HepG2 (cell line): ENCODE measurements around the gene MYO1E. TPM values are rescaled to one million over a fixed set of nuclear protein-coding genes. Genes with fewer than 3 reads are reported as not detected.
A peak's percentile ranks its signal among the peaks of the same experiment; 100 is the strongest.

Source experiments
- ATAC-seq: fragments of 200-7000 bp; cut with Tn5 transposase; 3 replicates; pipeline ENCODE4 v1.9.1; 2020; ENCODE audit warnings: mild to moderate bottlenecking, moderate library complexity
- BruUV-seq: library from RNA; stranded (reverse); fragments of 400-500 nt; replicated peaks from 2 replicates; lab custom pipeline; 2021; lab: Mats Ljungman, UMichigan
- CTCF ChIA-PET: fragments of 300-600 bp; formaldehyde crosslinking; extraction: SDS; loops from one replicate; lab custom pipeline; 2021; ENCODE audit warnings: low total read pairs, inconsistent platforms, low intra/inter-chr PET ratio; lab: Yijun Ruan, JAX
- POLR2A ChIA-PET: fragments of 350-600 bp; sonication (Branson Sonifier 250); formaldehyde crosslinking; loops from one replicate; lab custom pipeline; 2020; ENCODE audit warnings: antibody characterized with exemption, inconsistent platforms; lab: Yijun Ruan, JAX
- DNase-seq: peaks from one replicate; pipeline ENCODE4 v3.0.0-alpha.2; 2015; ENCODE audit warnings: low spot score
- FAIRE-seq: peaks from 3 replicates; lab custom pipeline; 2011; peaks lifted over from hg19 to GRCh38; lab: Jason Lieb, UNC
- H2AFZ ChIP-seq: one replicate; pipeline ENCODE4 v1.6.1; 2011; ENCODE audit warnings: low read length, inconsistent platforms
- H3K27ac ChIP-seq: fragments of 300-600 bp; 3 replicates; pipeline ENCODE4 v1.8.0; 2011; ENCODE audit warnings: mixed run types, mild to moderate bottlenecking, mixed read lengths, low read length, inconsistent platforms; ENCODE audit not compliant: insufficient read depth; ENCODE audit errors: extremely low read length
- H3K27me3 ChIP-seq, 2 experiments: fragments of 200-600 bp in 1 of 2; 2 replicates in 1 of 2; 3 replicates in 1 of 2; pipeline versions ENCODE4 v1.6.0 to v1.8.0; 2011; ENCODE audit warnings: low read length in 2 of 2, mild to moderate bottlenecking in 2 of 2, moderate library complexity in 2 of 2, inconsistent platforms in 1 of 2; ENCODE audit not compliant: insufficient read depth in 2 of 2, control insufficient read depth in 1 of 2
- H3K36me3 ChIP-seq, 2 experiments: fragments of 200-600 bp in 1 of 2; replicated peaks in 1 of 2; 2 replicates in 1 of 2; 3 replicates in 1 of 2; pipeline versions ENCODE4 v1.5.1 to v1.8.0; 2011; ENCODE audit warnings: low read length in 2 of 2, inconsistent platforms in 1 of 2; ENCODE audit not compliant: insufficient read depth in 2 of 2, control insufficient read depth in 1 of 2
- H3K4me1 ChIP-seq: 2 replicates; pipeline ENCODE4 v1.5.1; 2012; ENCODE audit warnings: low read length, inconsistent platforms; ENCODE audit not compliant: insufficient read depth
- H3K4me2 ChIP-seq: 2 replicates; pipeline ENCODE4 v1.6.0; 2011; ENCODE audit warnings: low read depth, low read length, inconsistent platforms
- H3K4me3 ChIP-seq, 3 experiments: fragments of 200-600 bp in 1 of 3; sonication (generic), shearing (Covaris generic) in 1 of 3; replicated peaks in 1 of 3; 2 replicates each; pipeline ENCODE4 v1.5.1; 2011 to 2016; ENCODE audit warnings: low read length in 3 of 3, inconsistent platforms in 2 of 3, low read depth in 2 of 3, mild to moderate bottlenecking in 2 of 3, control low read depth in 1 of 3, mixed read lengths in 1 of 3; ENCODE audit not compliant: insufficient read depth in 1 of 3
- H3K79me2 ChIP-seq: one replicate; pipeline ENCODE4 v1.6.1; 2011; ENCODE audit warnings: low read length, inconsistent platforms; ENCODE audit not compliant: insufficient read depth
- H3K9ac ChIP-seq: 2 replicates; pipeline ENCODE4 v1.6.0; 2011; ENCODE audit warnings: mild to moderate bottlenecking, low read depth, low read length, inconsistent platforms; ENCODE audit not compliant: insufficient read depth
- H3K9me3 ChIP-seq: 2 replicates; pipeline ENCODE4 v1.5.1; 2012; ENCODE audit warnings: mild to moderate bottlenecking, low read length
- H4K20me1 ChIP-seq: 2 replicates; pipeline ENCODE4 v1.6.0; 2011; ENCODE audit warnings: inconsistent platforms, mild to moderate bottlenecking, low read length, moderate library complexity; ENCODE audit not compliant: insufficient read depth
- EP300 ChIP-seq, 3 experiments: sonication (generic) in 1 of 3; formaldehyde crosslinking in 1 of 3; IDR thresholded peaks; 2 replicates each; pipeline versions ENCODE4 v1.5.1 to v1.6.1; 2011 to 2020; ENCODE audit warnings: low read depth in 2 of 3, low read length in 2 of 3, borderline replicate concordance in 1 of 3, improper control_type of control experiment in 1 of 3, mild to moderate bottlenecking in 1 of 3, missing genetic modification reagents in 1 of 3, moderate library complexity in 1 of 3
- FOXC1 ChIP-seq: sonication (generic); formaldehyde crosslinking; IDR thresholded peaks from 2 replicates; pipeline ENCODE4 v1.8.0; 2022; ENCODE audit warnings: mild to moderate bottlenecking, missing genetic modification reagents, borderline replicate concordance
- GABPA ChIP-seq, 2 experiments: IDR thresholded peaks; 2 replicates each; pipeline ENCODE4 v1.6.1; 2011 to 2016; ENCODE audit warnings: low read depth in 2 of 2, low read length in 1 of 2, missing biosample characterization in 1 of 2, missing genetic modification characterization in 1 of 2
- KDM5B ChIP-seq: sonication (generic); formaldehyde crosslinking; IDR thresholded peaks from 2 replicates; pipeline ENCODE4 v1.4.0; 2020; ENCODE audit warnings: missing genetic modification reagents, mild to moderate bottlenecking, borderline replicate concordance
- KLF6 ChIP-seq: IDR thresholded peaks from 2 replicates; pipeline ENCODE4 v1.8.0; 2016; ENCODE audit warnings: missing biosample characterization, missing genetic modification reagents
- SIN3B ChIP-seq: fragments of 150-350 bp; IDR thresholded peaks from 2 replicates; pipeline ENCODE4 v1.6.1; 2014; ENCODE audit warnings: low read length
- STAT6 ChIP-seq: sonication (generic); formaldehyde crosslinking; IDR thresholded peaks from 2 replicates; pipeline ENCODE4 v1.4.0; 2020; ENCODE audit warnings: missing genetic modification reagents, mild to moderate bottlenecking, borderline replicate concordance
- TBP ChIP-seq: sonication (generic); formaldehyde crosslinking; IDR thresholded peaks from 2 replicates; pipeline ENCODE4 v1.5.0; 2020; ENCODE audit warnings: missing genetic modification reagents
- ZNF326 ChIP-seq: sonication (generic); formaldehyde crosslinking; IDR thresholded peaks from 2 replicates; pipeline ENCODE4 v1.4.0; 2020; ENCODE audit warnings: missing genetic modification reagents, borderline replicate concordance
- ZNF33B ChIP-seq: sonication (generic); formaldehyde crosslinking; IDR thresholded peaks from 2 replicates; pipeline ENCODE4 v1.5.1; 2020; ENCODE audit warnings: mild to moderate bottlenecking, missing genetic modification reagents
- ZNF629 ChIP-seq: sonication (generic); formaldehyde crosslinking; conservative IDR thresholded peaks from 2 replicates; pipeline ENCODE4 v1.5.0; 2020; ENCODE audit warnings: missing genetic modification reagents
- WGBS: methylation state at CpG from one replicate; pipeline ENCODE4 v1.1.6; 2017; ENCODE audit warnings: low lambda C conversion rate; 5-methylcytosine and 5-hydroxymethylcytosine counted together
- in situ Hi-C: cut with HindIII; loops from 2 replicates; pipeline ENCODE4 v1.10.0; 2017; ENCODE audit warnings: low pct_unique_long_range_greater_than_20kb; ENCODE audit not compliant: extremely low pct_ligation_motif_present
- intact Hi-C: fragments of 100-400 bp; cut with micrococcal nuclease; formaldehyde crosslinking; loops from one replicate; pipeline ENCODE4 v1.10.0; 2022; ENCODE audit not compliant: unreplicated experiment
- polyA plus RNA-seq, 8 experiments: library from polyadenylated mRNA; depleted of rRNA in 3 of 8; stranded (reverse) in 7 of 8; unstranded in 1 of 8; fragments of >200 nt; fragmentation: Illumina TruSeq in 4 of 8; extraction: Trizol in 4 of 8; gene quantifications; 2 replicates each; pipeline versions ENCODE4 v1.2.1 to v1.2.3, GENCODE V29; 2011 to 2016; ENCODE audit warnings: low read depth in 4 of 8, missing spikeins in 1 of 8, mixed read lengths in 1 of 8; ENCODE audit not compliant: insufficient read depth in 1 of 8
- total RNA-seq, 5 experiments: library from RNA; depleted of rRNA; stranded (reverse); fragments of >200 nt; fragmentation: Illumina TruSeq; extraction: Trizol; gene quantifications; 2 replicates each; pipeline ENCODE4 v1.2.3, GENCODE V29; 2016; ENCODE audit warnings: low read depth in 1 of 5
- TF ChIP-seq, protein P1 (sequence below): IDR thresholded peaks from 2 replicates; pipeline ENCODE4 v1.6.1; 2016; ENCODE audit warnings: missing biosample characterization, missing genetic modification reagents, low read depth

The MYO1E gene
- total and polyA plus RNA-seq, 2 of the 13 experiments (the other 11 are each of a cell fraction or from before 2014, with no cell fraction given): 15.7 to 25.1 TPM

DNA sequence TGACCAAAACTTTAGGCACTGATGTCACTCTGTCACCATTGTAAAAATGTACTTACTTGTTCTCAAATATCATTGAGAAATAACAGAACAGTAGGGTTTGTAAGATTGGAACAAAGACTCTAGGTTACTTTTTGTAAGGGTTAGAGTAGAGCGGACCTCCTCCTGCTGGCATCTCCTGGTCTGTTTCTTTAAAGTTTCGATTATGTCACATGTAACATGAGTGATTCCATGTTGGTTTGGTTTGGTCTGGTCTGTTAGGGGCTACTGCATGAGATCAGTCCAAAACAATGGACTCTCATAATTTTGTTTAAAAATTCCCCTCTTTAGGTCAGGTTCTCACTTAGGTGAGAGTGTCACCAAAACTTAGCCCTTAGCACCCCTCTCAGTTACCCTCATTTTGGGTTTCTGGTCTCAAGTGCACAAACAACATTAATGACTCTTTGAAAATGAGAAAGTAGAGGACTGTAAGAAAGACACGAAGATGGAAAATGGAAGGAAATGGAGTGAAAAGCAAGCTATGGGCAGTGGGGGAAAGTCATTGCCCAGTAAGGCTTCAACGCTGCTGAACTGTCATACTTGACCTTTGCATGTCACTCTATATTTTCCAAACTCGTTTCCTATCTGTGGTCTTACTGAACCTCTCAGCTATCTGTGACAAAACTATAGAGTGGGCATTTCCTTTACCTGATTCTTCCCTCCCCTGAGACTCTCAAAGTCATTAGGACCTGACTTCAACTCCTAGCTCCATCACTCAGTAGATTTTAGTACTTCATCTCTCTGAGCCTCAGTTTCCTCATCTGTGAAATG is 113.3 kb downstream of the MYO1E start:
- CTCF ChIA-PET: no interaction called here

DNA sequence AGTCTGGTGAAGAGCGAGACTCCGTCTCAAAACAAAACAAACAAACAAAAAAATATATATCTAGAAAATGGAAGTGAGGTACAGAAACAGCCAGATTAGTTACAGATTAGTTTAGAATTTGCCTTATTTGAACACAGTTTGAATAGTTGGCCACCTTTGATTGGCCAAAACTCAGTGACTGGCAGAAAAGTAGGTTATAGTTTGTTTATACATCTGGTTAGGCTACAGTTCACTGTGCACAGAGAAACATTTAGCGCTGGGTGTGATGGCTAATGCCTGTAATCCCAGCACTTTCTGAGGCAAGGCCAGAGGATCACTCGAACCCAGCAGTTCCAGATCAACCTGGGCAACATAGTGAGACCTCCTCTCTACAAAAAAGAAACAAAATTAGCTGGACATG is 114.4 kb downstream of the MYO1E start:
- ChIA-PET POLR2A (no interaction called here), CTCF (no interaction called here)
- 75% methylated on average over 4 of the region's 4 CpGs for WGBS
- FAIRE-seq (no peak), DNase-seq (no peak), ATAC-seq (no peak)
- no peaks in the 10 kb centered on the region for H3K9me3 ChIP-seq
- no peak overlapping the region for H3K4me2 ChIP-seq
- TF ChIP-seq STAT6 (CRISPR knock-in tag): no peak
- TF ChIP-seq, protein P1, sequence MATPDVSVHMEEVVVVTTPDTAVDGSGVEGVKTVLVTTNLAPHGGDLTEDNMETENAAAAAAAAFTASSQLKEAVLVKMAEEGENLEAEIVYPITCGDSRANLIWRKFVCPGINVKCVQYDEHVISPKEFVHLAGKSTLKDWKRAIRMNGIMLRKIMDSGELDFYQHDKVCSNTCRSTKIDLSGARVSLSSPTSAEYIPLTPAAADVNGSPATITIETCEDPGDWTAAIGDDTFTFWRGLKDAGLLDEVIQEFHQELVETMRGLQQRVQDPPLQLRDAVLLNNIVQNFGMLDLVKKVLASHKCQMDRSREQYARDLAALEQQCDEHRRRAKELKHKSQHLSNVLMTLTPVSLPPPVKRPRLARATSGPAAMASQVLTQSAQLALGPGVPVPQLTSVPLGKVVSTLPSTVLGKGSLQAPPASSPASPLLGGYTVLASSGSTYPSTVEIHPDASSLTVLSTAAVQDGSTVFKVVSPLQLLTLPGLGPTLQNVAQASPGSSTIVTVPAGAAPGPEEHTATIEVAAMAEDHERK: no peak
- TF ChIP-seq KDM5B (CRISPR knock-in tag): no peak
- no peak for TF ChIP-seq TBP (CRISPR knock-in tag)
- no peak for TF ChIP-seq KLF6 (CRISPR knock-in tag)
- TF ChIP-seq EP300 (IDR thresholded peaks at IDR 0.05; ENCODE audit: low read depth in 2 of 2, low read length in 2 of 2): no peak
- TF ChIP-seq EP300 (CRISPR knock-in tag; IDR thresholded peaks at IDR 0.05; ENCODE audit: borderline replicate concordance): no peak
- no peak for TF ChIP-seq FOXC1 (CRISPR knock-in tag)
- H3K27me3 ChIP-seq: no peaks in the 10 kb centered on the region
- H3K4me3 ChIP-seq: no peak overlapping the region
- H3K27ac ChIP-seq: no peak overlapping the region
- intact Hi-C loops: no loop called here
- no peak overlapping the region for H2AFZ ChIP-seq
- no peaks in the 10 kb centered on the region; a peak in 2 of 5 replicates for H3K36me3 ChIP-seq
- in situ Hi-C loops: no loop called here
- no peaks in the 10 kb centered on the region for H3K79me2 ChIP-seq
- no peak overlapping the region for H3K9ac ChIP-seq
- H4K20me1 ChIP-seq: no peaks in the 10 kb centered on the region
- BruUV-seq: no TSS peak
- H3K4me1 ChIP-seq: peaks cover 50% of the 10 kb centered on the region

More for the DNA sequence above, 113.3 kb downstream of the MYO1E start:
- no peak for TF ChIP-seq ZNF326
- TF ChIP-seq ZNF33B (CRISPR knock-in tag): no peak
- peak; percentile 73 for TF ChIP-seq ZNF629
- TF ChIP-seq GABPA (IDR thresholded peaks at IDR 0.05; ENCODE audit: low read depth, low read length): no peak
- TF ChIP-seq GABPA (CRISPR knock-in tag; IDR thresholded peaks at IDR 0.05; ENCODE audit: low read depth): no peak
- no peak for TF ChIP-seq SIN3B
- H3K27me3 ChIP-seq: no peaks in the 10 kb centered on the region
- H3K4me2 ChIP-seq: no peak overlapping the region
- FAIRE-seq (no peak), ATAC-seq (no peak), DNase-seq (no peak)
- H4K20me1 ChIP-seq: no peaks in the 10 kb centered on the region
- H2AFZ ChIP-seq: no peak overlapping the region
- intact Hi-C loops: no loop called here
- WGBS: 89% methylated on average over 5 of the region's 5 CpGs
- peaks cover 49% of the 10 kb centered on the region for H3K4me1 ChIP-seq
- no TSS peak for BruUV-seq
- in situ Hi-C loops: no loop called here
- POLR2A ChIA-PET: no interaction called here
- H3K4me3 ChIP-seq: no peak overlapping the region
- no peak overlapping the region for H3K27ac ChIP-seq
- H3K79me2 ChIP-seq: no peaks in the 10 kb centered on the region
- no peaks in the 10 kb centered on the region for H3K9me3 ChIP-seq
- H3K9ac ChIP-seq: no peak overlapping the region
- H3K36me3 ChIP-seq: no peaks in the 10 kb centered on the region; a peak in 1 of 5 replicates
